GM12874 (cell line): ENCODE measurements around the gene ARHGAP26.

Experiments
- TF ChIP-seq, protein P1 (sequence below): IDR thresholded peaks from 2 replicates; pipeline ENCODE4 v1.5.1; 2011; ENCODE audit warnings: low read depth, mild to moderate bottlenecking, control low read depth, low read length, moderate library complexity; ENCODE audit not compliant: insufficient read depth

Gene ARHGAP26

DNA sequence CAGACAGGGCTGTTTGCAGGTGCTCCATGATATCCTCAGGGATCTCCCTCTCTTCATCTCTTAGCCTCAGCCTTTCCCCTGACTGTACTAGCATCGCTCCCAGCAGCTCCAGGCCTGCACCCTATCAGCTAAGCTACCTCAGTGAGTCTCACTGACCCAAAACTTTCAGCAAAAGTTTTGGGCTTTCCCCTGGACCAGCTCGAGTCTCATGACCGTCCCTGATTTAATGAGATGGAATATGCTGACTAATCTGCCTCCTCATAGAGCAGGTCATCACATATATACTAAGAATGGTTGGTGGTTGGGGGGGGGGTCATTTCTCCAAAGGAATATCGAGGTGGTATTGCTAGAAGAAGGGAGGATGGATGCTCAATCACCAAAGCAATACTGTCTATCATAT, 481.8 kb downstream of the ARHGAP26 start:
- TF ChIP-seq, protein P1, sequence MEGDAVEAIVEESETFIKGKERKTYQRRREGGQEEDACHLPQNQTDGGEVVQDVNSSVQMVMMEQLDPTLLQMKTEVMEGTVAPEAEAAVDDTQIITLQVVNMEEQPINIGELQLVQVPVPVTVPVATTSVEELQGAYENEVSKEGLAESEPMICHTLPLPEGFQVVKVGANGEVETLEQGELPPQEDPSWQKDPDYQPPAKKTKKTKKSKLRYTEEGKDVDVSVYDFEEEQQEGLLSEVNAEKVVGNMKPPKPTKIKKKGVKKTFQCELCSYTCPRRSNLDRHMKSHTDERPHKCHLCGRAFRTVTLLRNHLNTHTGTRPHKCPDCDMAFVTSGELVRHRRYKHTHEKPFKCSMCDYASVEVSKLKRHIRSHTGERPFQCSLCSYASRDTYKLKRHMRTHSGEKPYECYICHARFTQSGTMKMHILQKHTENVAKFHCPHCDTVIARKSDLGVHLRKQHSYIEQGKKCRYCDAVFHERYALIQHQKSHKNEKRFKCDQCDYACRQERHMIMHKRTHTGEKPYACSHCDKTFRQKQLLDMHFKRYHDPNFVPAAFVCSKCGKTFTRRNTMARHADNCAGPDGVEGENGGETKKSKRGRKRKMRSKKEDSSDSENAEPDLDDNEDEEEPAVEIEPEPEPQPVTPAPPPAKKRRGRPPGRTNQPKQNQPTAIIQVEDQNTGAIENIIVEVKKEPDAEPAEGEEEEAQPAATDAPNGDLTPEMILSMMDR, result no peak

DNA sequence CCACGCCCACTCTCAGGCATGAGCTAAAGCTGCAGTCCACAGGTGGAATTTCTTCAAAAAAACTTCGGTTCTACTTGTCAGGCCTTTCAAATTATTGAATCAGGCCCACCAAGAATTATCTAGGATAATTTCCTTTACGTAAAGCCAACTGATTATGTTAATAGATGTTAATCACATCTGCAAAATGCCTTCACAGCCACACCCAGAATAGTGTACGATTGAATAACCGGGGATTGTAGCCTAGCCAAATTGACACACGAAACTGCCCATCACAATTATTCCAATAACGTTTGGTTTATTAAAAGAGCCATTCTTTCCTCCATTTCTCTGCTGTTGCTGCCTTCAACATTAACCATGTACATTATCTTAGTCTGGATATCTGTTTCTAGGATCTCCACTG, 484.6 kb downstream of the ARHGAP26 start:
- TF ChIP-seq, protein P1, result no peak

DNA sequence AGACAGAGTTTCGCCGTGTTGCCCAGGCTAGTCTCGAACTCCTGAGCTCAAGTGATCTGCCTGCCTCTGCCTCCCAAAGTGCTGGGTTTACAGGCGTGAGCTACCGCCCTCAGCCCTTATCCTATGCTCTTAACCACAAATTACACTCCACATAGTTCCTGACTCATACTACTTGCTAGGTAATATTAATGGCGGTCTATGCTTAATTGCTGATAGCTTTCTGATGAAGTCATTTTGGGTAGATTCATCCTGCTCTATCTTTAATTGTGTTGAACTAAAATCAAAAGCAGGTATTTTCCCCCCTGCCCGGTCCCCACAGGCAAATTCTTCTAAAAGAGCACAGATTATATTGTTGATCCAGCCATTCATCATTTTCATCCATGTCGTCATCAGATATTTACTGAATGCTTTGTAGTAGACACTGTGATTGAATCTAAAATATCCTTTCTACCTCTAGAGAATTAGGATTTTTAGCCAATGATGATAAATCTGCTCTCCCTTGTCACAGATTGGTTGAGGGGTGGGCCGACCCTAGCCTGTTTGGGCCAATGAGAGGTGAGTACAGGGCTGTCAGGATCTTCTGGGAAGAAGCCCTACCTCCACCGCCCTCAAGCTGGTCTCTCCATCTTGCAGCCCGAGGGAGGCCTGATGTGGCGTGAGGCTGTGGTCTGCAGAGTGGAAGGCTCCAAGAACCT, 488.5 kb downstream of the ARHGAP26 start:
- TF ChIP-seq, protein P1, result no peak

DNA sequence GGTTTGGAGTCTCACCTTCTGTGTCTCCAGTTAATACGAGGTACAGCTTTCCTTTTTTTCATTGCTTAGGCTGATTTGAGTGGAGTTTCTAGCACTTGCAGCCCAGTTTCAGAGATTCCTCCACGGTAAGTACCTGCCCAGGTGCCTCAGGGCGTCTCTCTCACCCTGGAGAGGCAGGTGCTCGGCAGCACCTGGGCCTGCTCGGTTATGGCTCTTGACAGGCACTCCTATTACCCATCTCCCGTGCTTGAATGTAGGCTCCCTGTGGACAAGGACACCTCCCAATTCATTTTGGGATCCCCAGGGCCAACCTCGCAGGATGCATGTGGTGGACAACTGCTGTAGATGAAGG, 489.1 kb downstream of the ARHGAP26 start:
- TF ChIP-seq, protein P1, result no peak

DNA sequence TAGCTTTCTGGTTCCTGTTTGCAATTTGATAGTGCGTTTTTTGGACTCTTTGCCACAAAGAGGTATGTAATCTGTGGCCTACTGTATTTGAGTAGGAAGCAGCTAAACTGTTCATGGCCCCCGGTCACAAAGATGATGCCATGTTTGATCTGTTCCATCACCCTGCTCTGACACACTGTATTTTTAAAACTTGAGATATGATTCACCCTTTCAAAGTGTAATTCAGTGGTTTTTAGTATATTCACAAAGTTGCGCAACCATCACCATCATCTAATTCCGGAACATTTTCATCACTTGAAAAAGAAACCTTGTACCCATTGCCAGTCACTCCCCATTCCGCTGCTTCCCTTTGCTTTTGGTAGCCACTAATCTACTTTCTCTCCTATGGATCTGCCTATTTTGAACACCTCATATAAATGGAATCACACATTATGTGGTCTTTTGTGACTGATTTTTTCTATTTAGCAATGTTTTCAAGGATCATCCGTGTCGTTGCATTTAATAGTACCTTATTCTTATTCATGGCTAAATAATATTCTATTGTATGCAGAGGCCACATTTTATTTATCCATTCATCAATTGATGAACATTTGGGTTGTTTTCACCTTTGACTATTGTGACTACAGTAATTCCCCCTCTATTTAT, 491.7 kb downstream of the ARHGAP26 start:
- TF ChIP-seq, protein P1, result no peak

DNA sequence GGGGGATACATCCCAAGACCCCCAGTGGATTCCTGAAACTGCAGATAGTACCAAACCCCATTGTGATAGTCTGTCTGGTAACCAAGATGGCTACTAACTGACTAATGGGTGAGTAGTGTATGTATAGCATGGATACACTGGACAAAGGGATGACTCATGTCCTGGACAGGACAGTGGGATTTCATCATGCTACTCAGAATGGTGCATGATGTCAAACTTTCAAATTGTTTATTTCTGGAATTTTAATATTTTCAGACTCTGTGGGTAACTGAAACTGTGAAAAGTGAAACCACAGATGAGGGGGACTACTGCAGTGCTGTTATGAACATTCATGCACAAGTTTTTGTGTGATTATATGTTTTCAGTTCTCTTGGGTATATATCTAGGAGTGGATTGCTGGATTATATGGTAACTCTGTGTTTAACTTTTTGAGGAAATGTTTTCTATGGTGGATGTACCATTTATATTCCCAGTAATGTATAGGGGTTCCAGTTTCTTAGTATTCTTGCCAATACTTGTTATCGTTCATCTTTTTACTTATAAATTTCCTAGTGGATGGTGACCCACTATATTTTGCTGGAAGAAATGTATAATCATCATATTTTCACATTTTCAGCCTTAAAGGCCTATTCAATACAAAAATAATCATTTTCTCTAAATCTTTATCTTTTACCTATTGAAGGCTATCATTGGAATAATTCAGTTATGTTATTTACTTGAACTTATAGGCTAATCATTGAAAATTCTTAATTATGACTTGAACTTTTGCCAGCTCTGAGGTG, 492.4 kb downstream of the ARHGAP26 start:
- TF ChIP-seq, protein P1, result no peak

DNA sequence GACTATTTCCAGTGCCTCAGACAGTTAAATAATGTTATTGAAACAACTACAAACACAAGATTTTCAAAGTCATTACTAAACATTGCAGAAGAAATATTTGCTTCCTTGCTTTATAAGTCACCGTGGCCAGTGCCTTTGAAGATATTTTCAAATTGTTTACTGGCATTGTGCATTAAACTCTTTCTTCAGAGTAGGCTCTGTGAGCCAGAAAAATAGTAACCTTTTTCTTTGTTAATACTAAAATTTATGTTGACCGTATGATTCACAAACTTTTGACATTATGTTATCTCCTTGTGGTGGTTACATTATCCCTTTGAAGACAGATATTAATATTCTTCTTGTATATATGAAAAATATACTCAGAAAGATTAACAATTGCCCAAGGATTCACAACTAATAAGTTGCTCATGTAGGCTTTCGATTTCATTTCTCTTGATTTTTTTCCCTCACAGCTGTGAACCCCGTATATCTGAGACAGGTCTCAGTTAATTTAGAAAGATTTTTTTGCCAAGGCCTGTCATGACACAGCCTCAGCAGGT, 493.2 kb downstream of the ARHGAP26 start:
- TF ChIP-seq, protein P1, result no peak
